BE2C (cell line): ENCODE results near the gene BICDL2.

ENCODE experiments used
- DNase-seq: peaks from one replicate; pipeline ENCODE4 v3.0.0-alpha.2; 2020
- H3K27me3 ChIP-seq: fragments of 250-450 bp; sonication (Bioruptor Pico); 2 replicates; pipeline ENCODE4 v1.5.1; 2020; ENCODE audit warnings: mild to moderate bottlenecking
- H3K36me3 ChIP-seq: fragments of 250-450 bp; sonication (Bioruptor Pico); 2 replicates; pipeline ENCODE4 v1.5.1; 2020; ENCODE audit warnings: mild to moderate bottlenecking
- H3K4me1 ChIP-seq: fragments of 250-450 bp; sonication (Bioruptor Pico); 2 replicates; pipeline ENCODE4 v1.5.1; 2020
- H3K4me3 ChIP-seq: 2 replicates; pipeline ENCODE4 v1.5.1; 2011; ENCODE audit warnings: low read depth, low read length
- H3K9me3 ChIP-seq: fragments of 250-450 bp; sonication (Bioruptor Pico); 2 replicates; pipeline ENCODE4 v1.5.1; 2020
- CTCF ChIP-seq: IDR thresholded peaks from 2 replicates; pipeline ENCODE4 v1.5.1; 2012; ENCODE audit warnings: mild to moderate bottlenecking, low read depth, low read length

BICDL2 gene

DNA sequence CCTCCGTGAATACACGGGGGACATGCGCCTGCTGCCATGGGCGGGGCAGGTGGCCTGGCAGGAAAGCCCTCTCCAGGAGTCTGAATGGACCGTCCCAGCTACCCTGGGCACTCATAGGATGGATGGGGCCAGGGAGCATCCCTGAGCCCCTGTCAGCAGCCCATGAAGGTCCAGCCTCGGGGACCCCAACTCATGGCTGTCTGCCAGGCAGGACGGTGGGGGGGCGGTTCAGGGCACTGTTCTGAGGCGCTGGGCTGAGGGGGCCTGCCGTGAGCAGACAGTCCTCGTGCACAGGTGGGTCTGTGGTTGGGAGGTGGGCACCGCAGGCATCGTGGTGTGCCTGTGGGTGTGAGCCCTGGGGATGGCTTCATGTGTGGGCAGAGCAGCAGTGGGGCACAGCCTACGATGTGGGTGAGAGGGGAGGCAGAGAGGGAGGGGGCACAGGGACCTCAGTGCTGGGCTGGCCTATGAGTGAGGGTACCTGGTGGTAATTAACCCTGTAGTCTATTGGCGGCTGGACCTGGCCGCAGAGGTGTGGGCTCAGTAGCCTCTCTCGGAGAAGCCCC, 50.0 kb downstream of the BICDL2 start:
- no peaks in the 10 kb centered on the region for H3K36me3 ChIP-seq
- TF ChIP-seq CTCF = no peak
- no peaks in the 10 kb centered on the region for H3K9me3 ChIP-seq
- H3K4me3 ChIP-seq = no peak overlapping the region
- H3K27me3 ChIP-seq = no peaks in the 10 kb centered on the region
- no peak for DNase-seq
- H3K4me1 ChIP-seq = 0 out of 2 replicates have a peak, but pooled peaks cover 6% of the 10 kb centered on the region

DNA sequence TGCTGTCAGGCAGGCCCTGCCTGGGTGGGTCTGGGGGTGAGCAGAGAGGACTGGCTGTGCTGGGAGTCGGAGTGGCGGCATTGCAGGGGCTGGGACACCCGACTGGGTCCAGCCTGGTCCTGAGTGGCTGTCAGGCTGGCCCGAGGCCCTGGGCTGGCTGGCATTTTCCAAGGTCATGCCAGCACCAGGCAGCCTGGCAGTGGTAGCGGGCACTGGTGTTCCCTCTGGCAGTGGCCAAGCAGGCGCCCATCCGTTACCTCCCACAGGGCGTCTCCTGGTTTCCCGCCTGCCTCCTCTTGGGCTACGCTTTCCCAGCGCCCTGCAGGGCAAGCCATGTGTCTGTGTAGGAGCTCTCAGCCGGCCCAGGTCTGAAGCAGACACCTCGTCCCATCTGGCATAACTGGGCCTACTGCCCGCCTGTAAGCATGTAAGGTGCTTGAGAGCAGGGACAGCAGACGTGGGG, 50.8 kb downstream of the BICDL2 start:
- Histone ChIP-seq H3K9me3 (no peaks in the 10 kb centered on the region), H3K27me3 (no peaks in the 10 kb centered on the region), H3K4me1 (peaks cover 9% of the 10 kb centered on the region), H3K36me3 (no peaks in the 10 kb centered on the region), H3K4me3 (no peak overlapping the region)
- DNase-seq = no peak
- TF ChIP-seq CTCF = no peak

DNA sequence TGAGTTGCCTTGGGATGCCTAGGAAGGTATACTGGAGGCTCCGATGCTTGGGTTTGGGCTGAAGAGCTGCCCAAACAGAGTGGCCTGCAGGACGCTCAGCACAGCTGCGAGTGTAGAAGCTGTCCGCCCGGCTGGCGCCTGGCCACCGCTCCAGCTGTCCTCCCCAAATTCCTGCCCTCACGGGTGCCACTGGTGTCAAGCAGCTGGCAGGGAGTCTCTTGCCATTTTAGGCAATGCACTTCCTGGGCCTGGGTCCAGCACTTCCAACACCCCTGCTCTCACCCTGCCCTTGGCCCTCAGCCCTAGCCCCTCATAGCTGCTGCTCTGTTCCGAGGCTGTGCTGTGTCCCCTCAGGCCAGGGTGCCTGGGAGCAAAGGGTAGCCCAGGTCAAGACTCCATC, 51.3 kb downstream of the BICDL2 start:
- no peak for TF ChIP-seq CTCF
- no peak for DNase-seq
- H3K4me3 ChIP-seq = no peak overlapping the region
- no peaks in the 10 kb centered on the region for H3K9me3 ChIP-seq
- no peaks in the 10 kb centered on the region for H3K27me3 ChIP-seq
- H3K4me1 ChIP-seq = peaks cover 9% of the 10 kb centered on the region
- H3K36me3 ChIP-seq = no peaks in the 10 kb centered on the region

DNA sequence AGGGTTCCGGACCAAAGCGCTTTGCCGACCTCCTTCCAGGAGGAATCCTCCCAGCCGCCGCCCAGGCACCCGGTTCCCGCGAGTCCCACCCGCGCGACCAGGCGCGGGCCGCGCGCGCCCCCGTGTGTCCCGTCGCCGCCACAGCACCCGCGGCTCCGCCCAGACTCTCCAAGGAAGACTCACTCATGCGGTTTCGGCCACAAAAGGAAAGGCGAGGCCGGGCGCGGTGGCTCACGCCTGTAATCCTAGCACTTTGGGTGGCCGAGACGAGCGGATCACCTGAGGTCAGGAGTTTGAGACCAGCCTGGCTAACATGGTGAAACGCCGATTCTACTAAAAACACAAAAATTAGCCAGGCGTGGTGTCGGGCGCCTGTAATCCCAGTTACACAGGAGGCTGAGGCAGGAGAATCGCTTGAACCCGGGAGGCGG, 53.0 kb downstream of the BICDL2 start:
- peaks cover 9% of the 10 kb centered on the region for H3K4me1 ChIP-seq
- peaks cover 3% of the 10 kb centered on the region; the same call in 1 of the 2 replicates for H3K36me3 ChIP-seq
- peak; percentile 88 for DNase-seq
- no peaks in the 10 kb centered on the region for H3K27me3 ChIP-seq
- H3K4me3 ChIP-seq = peak overlapping the region; percentile 38
- TF ChIP-seq CTCF = peak; percentile 63
- H3K9me3 ChIP-seq = no peaks in the 10 kb centered on the region

- no peak for TF ChIP-seq CTCF
- no peak for DNase-seq
- H3K36me3 ChIP-seq = peaks cover 9% of the 10 kb centered on the region
- H3K4me1 ChIP-seq = peaks cover 3% of the 10 kb centered on the region
- H3K27me3 ChIP-seq = no peaks in the 10 kb centered on the region
- H3K4me3 ChIP-seq = no peak overlapping the region
- no peaks in the 10 kb centered on the region for H3K9me3 ChIP-seq
Measured at GRCh38 chr16:2982402-2982801, 54.3 kb downstream of the BICDL2 start.

GRCh38 chr16:2981899-2982250, 54.9 kb downstream of the BICDL2 start:
- Histone ChIP-seq H3K36me3 (peaks cover 14% of the 10 kb centered on the region), H3K27me3 (no peaks in the 10 kb centered on the region), H3K9me3 (no peaks in the 10 kb centered on the region), H3K4me3 (no peak overlapping the region), H3K4me1 (peaks cover 3% of the 10 kb centered on the region)
- DNase-seq = no peak
- TF ChIP-seq CTCF = no peak
